IMR-90 (cell line): Measurements from ENCODE around the gene ATP5MK. TPM values are rescaled to one million over a fixed set of nuclear protein-coding genes. Genes with fewer than 3 reads are reported as not detected.

Source experiments
- ATAC-seq: fragments of 200-7000 bp; cut with Tn5 transposase; 2 replicates; pipeline ENCODE4 v1.9.1; 2020; ENCODE audit warnings: low read depth, mild to moderate bottlenecking, moderate library complexity
- BruUV-seq: library from RNA; stranded (reverse); fragments of 400-500 nt; replicated peaks from 2 replicates; lab custom pipeline; 2021; lab: Mats Ljungman, UMichigan
- CTCF ChIA-PET: fragments of 300-600 bp; formaldehyde crosslinking; extraction: SDS; loops from one replicate; lab custom pipeline; 2021; ENCODE audit warnings: antibody characterized with exemption; lab: Yijun Ruan, JAX
- POLR2A ChIA-PET: fragments of 300-600 bp; sonication (Branson Sonifier 250); formaldehyde crosslinking; loops from one replicate; lab custom pipeline; 2022; ENCODE audit warnings: antibody characterized with exemption; ENCODE audit not compliant: unreplicated experiment; lab: Charles Lee
- DNase-seq: peaks from one replicate; pipeline ENCODE4 v3.0.0; 2013
- H2AFZ ChIP-seq: replicated peaks from 2 replicates; pipeline ENCODE3; 2013; ENCODE audit warnings: low read length, mild to moderate bottlenecking; ENCODE audit not compliant: poor library complexity
- H2AK5ac ChIP-seq: 2 replicates; pipeline ENCODE4 v1.6.1; 2013; ENCODE audit warnings: low read depth, low read length, inconsistent platforms
- H2AK9ac ChIP-seq: replicated peaks from 2 replicates; pipeline ENCODE3; 2013; ENCODE audit warnings: mild to moderate bottlenecking, low read depth, low read length, moderate library complexity; ENCODE audit not compliant: poor library complexity
- H2BK120ac ChIP-seq: 2 replicates; pipeline ENCODE4 v1.6.1; 2013; ENCODE audit warnings: low read depth, low read length, inconsistent platforms
- H2BK15ac ChIP-seq: 3 replicates; pipeline ENCODE4 v1.6.1; 2013; ENCODE audit warnings: low read depth, low read length, inconsistent platforms
- H2BK20ac ChIP-seq: 2 replicates; pipeline ENCODE4 v1.6.1; 2013; ENCODE audit warnings: low read depth, mild to moderate bottlenecking, inconsistent platforms, low read length, moderate library complexity
- H2BK5ac ChIP-seq: 2 replicates; pipeline ENCODE4 v1.6.1; 2013; ENCODE audit warnings: mild to moderate bottlenecking, low read depth, low read length, inconsistent platforms; ENCODE audit not compliant: poor library complexity, severe bottlenecking
- H3K14ac ChIP-seq: replicated peaks from 2 replicates; pipeline ENCODE4 v1.6.1; 2013; ENCODE audit warnings: low read depth, low read length, inconsistent platforms
- H3K18ac ChIP-seq: 2 replicates; pipeline ENCODE4 v1.6.1; 2013; ENCODE audit warnings: low read depth, low read length, control low read depth
- H3K23ac ChIP-seq: 2 replicates; pipeline ENCODE4 v1.6.1; 2013; ENCODE audit warnings: low read depth, low read length, inconsistent platforms
- H3K27ac ChIP-seq: 2 replicates; pipeline ENCODE4 v1.5.1; 2013; ENCODE audit warnings: mild to moderate bottlenecking, control low read depth, low read length; ENCODE audit not compliant: insufficient read depth
- H3K27me3 ChIP-seq: 2 replicates; pipeline ENCODE4 v1.6.1; 2013; ENCODE audit warnings: low read length; ENCODE audit not compliant: control insufficient read depth, insufficient read depth
- H3K36me3 ChIP-seq: 2 replicates; pipeline ENCODE4 v1.6.1; 2013; ENCODE audit warnings: low read length, mixed read lengths; ENCODE audit not compliant: control insufficient read depth, insufficient read depth
- H3K4ac ChIP-seq: 2 replicates; pipeline ENCODE4 v1.6.1; 2013; ENCODE audit warnings: low read depth, low read length, inconsistent platforms
- H3K4me1 ChIP-seq: 2 replicates; pipeline ENCODE4 v1.6.1; 2013; ENCODE audit warnings: low read length, mixed read lengths; ENCODE audit not compliant: control insufficient read depth, insufficient read depth
- H3K4me2 ChIP-seq: 2 replicates; pipeline ENCODE4 v1.6.1; 2013; ENCODE audit warnings: low read depth, mild to moderate bottlenecking, control low read depth, low read length, moderate library complexity
- H3K4me3 ChIP-seq: 2 replicates; pipeline ENCODE4 v1.5.1; 2013; ENCODE audit warnings: low read depth, mild to moderate bottlenecking, control low read depth, low read length, moderate library complexity; ENCODE audit not compliant: insufficient read depth
- H3K56ac ChIP-seq: 2 replicates; pipeline ENCODE4 v1.6.1; 2013; ENCODE audit warnings: low read length, inconsistent platforms; ENCODE audit not compliant: insufficient read depth; ENCODE audit errors: extremely low read depth
- H3K79me1 ChIP-seq, 2 experiments: 2 replicates each; pipeline ENCODE4 v1.6.1; 2013; ENCODE audit warnings: low read length in 2 of 2, inconsistent platforms in 1 of 2, low read depth in 1 of 2
- H3K9ac ChIP-seq: 2 replicates; pipeline ENCODE4 v1.6.1; 2013; ENCODE audit warnings: low read depth, low read length, control low read depth
- H3K9me1 ChIP-seq: 2 replicates; pipeline ENCODE4 v1.6.1; 2013; ENCODE audit warnings: low read length, inconsistent platforms; ENCODE audit not compliant: insufficient read depth
- H3K9me3 ChIP-seq: 2 replicates; pipeline ENCODE4 v1.6.1; 2013; ENCODE audit warnings: low read length; ENCODE audit not compliant: control insufficient read depth, insufficient read depth
- H4K20me1 ChIP-seq: 2 replicates; pipeline ENCODE4 v1.6.1; 2013; ENCODE audit warnings: low read length, inconsistent platforms; ENCODE audit not compliant: insufficient read depth
- H4K5ac ChIP-seq: 2 replicates; pipeline ENCODE4 v1.6.1; 2013; ENCODE audit warnings: mild to moderate bottlenecking, low read depth, low read length, control low read depth
- H4K8ac ChIP-seq, 2 experiments: 2 replicates each; pipeline ENCODE4 v1.6.1; 2013; ENCODE audit warnings: low read depth in 2 of 2, low read length in 2 of 2, control low read depth in 1 of 2, inconsistent platforms in 1 of 2
- H4K91ac ChIP-seq: 2 replicates; pipeline ENCODE4 v1.6.1; 2013; ENCODE audit warnings: low read depth, low read length, inconsistent platforms; ENCODE audit not compliant: insufficient read depth
- BHLHE40 ChIP-seq: fragments of 150-350 bp; IDR thresholded peaks from 2 replicates; pipeline ENCODE4 v1.6.1; 2016; ENCODE audit warnings: mild to moderate bottlenecking, low read depth, low read length
- CEBPB ChIP-seq: IDR thresholded peaks from 2 replicates; pipeline ENCODE4 v1.6.1; 2012; ENCODE audit warnings: low read depth, low read length, improper control_type of control experiment
- CHD1 ChIP-seq: IDR thresholded peaks from 2 replicates; pipeline ENCODE4 v1.6.1; 2012; ENCODE audit warnings: low read depth, low read length, improper control_type of control experiment
- CTCF ChIP-seq: conservative IDR thresholded peaks from 2 replicates; pipeline ENCODE4 v1.5.1; 2012; ENCODE audit warnings: mild to moderate bottlenecking, low read depth, low read length, improper control_type of control experiment
- ELK1 ChIP-seq: fragments of 150-350 bp; IDR thresholded peaks from 2 replicates; pipeline ENCODE4 v1.6.1; 2016; ENCODE audit warnings: low read depth, mild to moderate bottlenecking, low read length, moderate library complexity, borderline replicate concordance
- FOS ChIP-seq: fragments of 150-350 bp; IDR thresholded peaks from 2 replicates; pipeline ENCODE4 v1.6.1; 2016; ENCODE audit warnings: low read depth, low read length
- MAFK ChIP-seq: IDR thresholded peaks from 2 replicates; pipeline ENCODE4 v1.6.1; 2012; ENCODE audit warnings: low read depth, low read length, improper control_type of control experiment
- MAZ ChIP-seq: IDR thresholded peaks from 2 replicates; pipeline ENCODE4 v1.6.1; 2012; ENCODE audit warnings: low read depth, mild to moderate bottlenecking, low read length, improper control_type of control experiment, moderate library complexity, borderline replicate concordance
- MXI1 ChIP-seq: IDR thresholded peaks from 2 replicates; pipeline ENCODE4 v1.6.1; 2012; ENCODE audit warnings: low read depth, mild to moderate bottlenecking, low read length, moderate library complexity, borderline replicate concordance
- NFE2L2 ChIP-seq: fragments of 150-350 bp; IDR thresholded peaks from 2 replicates; pipeline ENCODE4 v1.6.1; 2016; ENCODE audit warnings: low read depth, mild to moderate bottlenecking, low read length
- POLR2A ChIP-seq: IDR thresholded peaks from 2 replicates; pipeline ENCODE4 v1.6.1; 2012; ENCODE audit warnings: mild to moderate bottlenecking, low read depth, low read length
- RAD21 ChIP-seq: IDR thresholded peaks from 2 replicates; pipeline ENCODE4 v1.6.1; 2012; ENCODE audit warnings: low read length, improper control_type of control experiment
- RCOR1 ChIP-seq: IDR thresholded peaks from 2 replicates; pipeline ENCODE4 v1.6.1; 2012; ENCODE audit warnings: mild to moderate bottlenecking, low read length, improper control_type of control experiment; ENCODE audit not compliant: insufficient replicate concordance
- RFX5 ChIP-seq: IDR thresholded peaks from 2 replicates; pipeline ENCODE4 v1.8.0; 2012; ENCODE audit warnings: low read depth, mild to moderate bottlenecking, low read length, moderate library complexity
- SMC3 ChIP-seq: fragments of 150-350 bp; IDR thresholded peaks from 2 replicates; pipeline ENCODE4 v1.6.1; 2016; ENCODE audit warnings: low read depth, mild to moderate bottlenecking, antibody characterized with exemption, low read length, moderate library complexity
- USF2 ChIP-seq: fragments of 150-350 bp; IDR thresholded peaks from 2 replicates; pipeline ENCODE4 v1.6.1; 2017; ENCODE audit warnings: mild to moderate bottlenecking, antibody characterized with exemption, low read length, low read depth
- WGBS, 2 experiments: methylation state at CpG; one replicate each; pipeline versions ENCODE4 v1.1.5 to v1.1.7; 2013; ENCODE audit warnings: missing lambda C conversion rate in 2 of 2; ENCODE audit not compliant: insufficient read length in 1 of 2; ENCODE audit errors: extremely low coverage in 2 of 2; 5-methylcytosine and 5-hydroxymethylcytosine counted together
- dilution Hi-C: fragments of 300-500 bp; cut with HindIII; formaldehyde crosslinking; loops from one replicate; pipeline ENCODE4 v1.14.3; 2018; ENCODE audit warnings: low sequenced_read_pairs; ENCODE audit not compliant: unreplicated experiment
- in situ Hi-C: fragments of 300-500 bp; cut with MboI; formaldehyde crosslinking; loops from 3 replicates; pipeline ENCODE4 v1.14.3; 2019; ENCODE audit warnings: low sequenced_read_pairs, inconsistent platforms, mixed read lengths
- intact Hi-C: fragments of 100-400 bp; cut with micrococcal nuclease; formaldehyde crosslinking; loops from 2 replicates; pipeline ENCODE4 v1.10.0; 2022
- polyA plus RNA-seq, 3 experiments: library from polyadenylated mRNA; depleted of rRNA; stranded (reverse); fragments of >200 nt; gene quantifications; 2 replicates each; pipeline ENCODE4 v1.2.3, GENCODE V29; 2012; ENCODE audit warnings: low replicate concordance in 1 of 3
- total RNA-seq: library from RNA; depleted of rRNA; stranded (reverse); fragments of >200 nt; gene quantifications from 2 replicates; pipeline ENCODE4 v1.2.3, GENCODE V29; 2012

ATP5MK gene
- total and polyA plus RNA-seq, 2 of the 4 experiments (the other 2 are of a cell fraction): 73.4 to 101 TPM

- no peaks in the 10 kb centered on the region for H3K9me3 ChIP-seq
- no peak for TF ChIP-seq CTCF
- TF ChIP-seq MAZ: no peak
- TF ChIP-seq BHLHE40: no peak
- TF ChIP-seq MXI1: no peak
- TF ChIP-seq CEBPB: no peak
- no peak for TF ChIP-seq SMC3
- no peak for TF ChIP-seq POLR2A
- no peak for TF ChIP-seq MAFK
- no peak for TF ChIP-seq RAD21
- no peak for TF ChIP-seq NFE2L2
- no peak for TF ChIP-seq FOS
- no peak for TF ChIP-seq ELK1
- no peak for TF ChIP-seq RFX5
- TF ChIP-seq RCOR1: no peak
- no peak for TF ChIP-seq USF2
- no peak for TF ChIP-seq CHD1
- H2BK120ac ChIP-seq: no peak overlapping the region
- peaks cover 44% of the 10 kb centered on the region for H3K36me3 ChIP-seq
- H4K91ac ChIP-seq: no peak overlapping the region
- H4K5ac ChIP-seq: no peak overlapping the region
- peaks cover 8 to 11% of the 10 kb centered on the region in 2 experiments; a peak in 3 of 4 replicates for H3K79me1 ChIP-seq
- dilution Hi-C loops: no loop called here
- H4K8ac ChIP-seq: no peak overlapping the region
- H4K20me1 ChIP-seq: no peaks in the 10 kb centered on the region
- no peak for ATAC-seq
- in situ Hi-C loops: no loop called here
- no peaks in the 10 kb centered on the region for H3K4me1 ChIP-seq
- H3K27ac ChIP-seq: no peak overlapping the region
- no peak overlapping the region for H3K56ac ChIP-seq
- H2BK15ac ChIP-seq: no peak overlapping the region
- ChIA-PET POLR2A (no interaction called here), CTCF (no interaction called here)
- no peak overlapping the region for H3K23ac ChIP-seq
- no peak overlapping the region for H3K14ac ChIP-seq
- no TSS peak for BruUV-seq
- H3K4ac ChIP-seq: no peak overlapping the region
- H3K27me3 ChIP-seq: no peaks in the 10 kb centered on the region
- H2BK20ac ChIP-seq: no peak overlapping the region
- H3K9me1 ChIP-seq: no peaks in the 10 kb centered on the region
- H2BK5ac ChIP-seq: no peak overlapping the region
- no peak overlapping the region for H3K18ac ChIP-seq
- no peak for DNase-seq
- H3K9ac ChIP-seq: no peak overlapping the region
- 100% methylated on average over 2 of the region's 5 CpGs; no CpG with 5 or more reads in 1 of the 2 experiments for WGBS, 2 experiments
- intact Hi-C loops: no loop called here
- no peak overlapping the region for H2AK5ac ChIP-seq
- H2AK9ac ChIP-seq: no peak overlapping the region
- H3K4me3 ChIP-seq: no peak overlapping the region
- no peak overlapping the region for H3K4me2 ChIP-seq
- H2AFZ ChIP-seq: no peak overlapping the region
Observed at GRCh38 chr10:103429647-103430046, 33.4 kb upstream of the ATP5MK start.
